Urinary bladder (tissue), 4 donors: ENCODE results near the gene LRRN2. TPM values are rescaled to one million over a fixed set of nuclear protein-coding genes. Genes with fewer than 3 reads are reported as not detected.
"Not testable (repeated sequence)": the region's sequence is repeated elsewhere in the genome, so short reads cannot be mapped to it uniquely, and the experiment has no call there.

Experiments
- DNase-seq: peaks from one replicate; pipeline ENCODE4 v3.0.0-alpha.2; 2015; ENCODE audit errors: extremely low spot score
- H3K27ac ChIP-seq: one replicate; pipeline ENCODE4 v1.5.1; 2013; ENCODE audit warnings: low read depth, mild to moderate bottlenecking, moderate library complexity
- H3K36me3 ChIP-seq: one replicate; pipeline ENCODE4 v1.6.1; 2013; ENCODE audit warnings: mild to moderate bottlenecking, moderate library complexity; ENCODE audit not compliant: insufficient read depth
- H3K4me1 ChIP-seq: one replicate; pipeline ENCODE4 v1.6.1; 2013; ENCODE audit warnings: mild to moderate bottlenecking, moderate library complexity; ENCODE audit not compliant: insufficient read depth
- H3K4me3 ChIP-seq: one replicate; pipeline ENCODE4 v1.5.1; 2013; ENCODE audit warnings: low read depth, low read length
- WGBS: extraction: QIAGEN DNeasy Blood & Tissue Kit; methylation state at CpG from one replicate; pipeline ENCODE4 v1.1.7; 2013; 5-methylcytosine and 5-hydroxymethylcytosine counted together
- polyA plus RNA-seq: library from polyadenylated mRNA; stranded (reverse); fragments of 200-250 nt; gene quantifications from one replicate; pipeline ENCODE4 v1.2.3, GENCODE V29; 2013
- total RNA-seq: library from RNA; depleted of rRNA; stranded (reverse); fragments of >200 nt; gene quantifications from one replicate; pipeline ENCODE4 v1.2.3, GENCODE V29; 2014
- donor health status: healthy with polysubstance abuse.
- donor health status: healthy.

The LRRN2 gene
- total RNA-seq (0.90 TPM), polyA plus RNA-seq (1.8 TPM)

GRCh38 chr1:204685236-204686006 is at the start of gene LRRN2:
Gene LRRN2, minus strand, starts transcription at chr1:204685738. Its CDS starts 65,746 bp downstream, at chr1:204619992.
- 2% methylated on average over 84 of the region's 84 CpGs for WGBS
- peak within 1 kb of the TSS; percentile 29 for H3K4me3 ChIP-seq
- no peaks in the 10 kb centered on the region for H3K36me3 ChIP-seq
- DNase-seq = no peak
- H3K4me1 ChIP-seq = no peaks in the 10 kb centered on the region
- no peak within 1 kb of the TSS for H3K27ac ChIP-seq

- H3K4me1 ChIP-seq = no peaks in the 10 kb centered on the region
- DNase-seq = no peak
- no peaks in the 10 kb centered on the region for H3K36me3 ChIP-seq
- no peak overlapping the region for H3K27ac ChIP-seq
- no peak overlapping the region for H3K4me3 ChIP-seq
These were observed 49.5 kb upstream of the LRRN2 start for GRCh38 chr1:204735042-204735441.

GRCh38 chr1:204733869-204734596 is 48.5 kb upstream of the LRRN2 start:
- DNase-seq = no peak
- no peak overlapping the region for H3K27ac ChIP-seq
- H3K4me3 ChIP-seq = no peak overlapping the region
- no peaks in the 10 kb centered on the region for H3K4me1 ChIP-seq
- 78% methylated on average over 12 of the region's 12 CpGs for WGBS
- H3K36me3 ChIP-seq = no peaks in the 10 kb centered on the region

GRCh38 chr1:204733289-204733688 is 47.8 kb upstream of the LRRN2 start:
- no peak for DNase-seq
- Histone ChIP-seq H3K4me1 (no peaks in the 10 kb centered on the region), H3K4me3 (no peak overlapping the region), H3K36me3 (no peaks in the 10 kb centered on the region), H3K27ac (no peak overlapping the region)
- 64% methylated on average over 4 of the region's 4 CpGs for WGBS

GRCh38 chr1:204731985-204732575 is 46.5 kb upstream of the LRRN2 start:
- no peaks in the 10 kb centered on the region for H3K36me3 ChIP-seq
- WGBS = 82% methylated on average over 5 of the region's 5 CpGs
- H3K27ac ChIP-seq = no peak overlapping the region
- H3K4me1 ChIP-seq = no peaks in the 10 kb centered on the region
- H3K4me3 ChIP-seq = no peak overlapping the region
- no peak for DNase-seq

GRCh38 chr1:204731509-204731908 is 46.0 kb upstream of the LRRN2 start:
- Histone ChIP-seq H3K4me1 (no peaks in the 10 kb centered on the region), H3K4me3 (no peak overlapping the region), H3K27ac (no peak overlapping the region), H3K36me3 (no peaks in the 10 kb centered on the region)
- no peak for DNase-seq
- WGBS = 48% methylated on average over 6 of the region's 6 CpGs

GRCh38 chr1:204730826-204731459 is 45.4 kb upstream of the LRRN2 start:
- Histone ChIP-seq H3K4me3 (no peak overlapping the region), H3K27ac (no peak overlapping the region), H3K4me1 (no peaks in the 10 kb centered on the region), H3K36me3 (no peaks in the 10 kb centered on the region)
- no peak for DNase-seq
- 52% methylated on average over 9 of the region's 9 CpGs for WGBS

GRCh38 chr1:204729516-204729915 is 44.0 kb upstream of the LRRN2 start:
- no peak for DNase-seq
- H3K36me3 ChIP-seq = no peaks in the 10 kb centered on the region
- WGBS = 88% methylated on average over 7 of the region's 7 CpGs
- H3K27ac ChIP-seq = no peak overlapping the region
- H3K4me1 ChIP-seq = no peaks in the 10 kb centered on the region
- no peak overlapping the region for H3K4me3 ChIP-seq

- 84% methylated on average over 3 of the region's 3 CpGs for WGBS
- H3K27ac ChIP-seq = no peak overlapping the region
- H3K36me3 ChIP-seq = no peaks in the 10 kb centered on the region
- H3K4me1 ChIP-seq = no peaks in the 10 kb centered on the region
- DNase-seq = no peak
- H3K4me3 ChIP-seq = no peak overlapping the region
These were observed 42.9 kb upstream of the LRRN2 start for GRCh38 chr1:204728456-204728855.

GRCh38 chr1:204728045-204728444 is 42.5 kb upstream of the LRRN2 start:
- no peak overlapping the region for H3K27ac ChIP-seq
- DNase-seq = no peak
- H3K36me3 ChIP-seq = no peaks in the 10 kb centered on the region
- H3K4me1 ChIP-seq = no peaks in the 10 kb centered on the region
- WGBS = 61% methylated on average over 3 of the region's 3 CpGs
- H3K4me3 ChIP-seq = no peak overlapping the region

GRCh38 chr1:204727438-204727837 is 41.9 kb upstream of the LRRN2 start:
- WGBS = 90% methylated on average over 6 of the region's 6 CpGs
- not testable (repeated sequence) for H3K27ac ChIP-seq, DNase-seq, H3K4me1 ChIP-seq, H3K4me3 ChIP-seq, H3K36me3 ChIP-seq

- no peak for DNase-seq
- Histone ChIP-seq H3K27ac (no peak overlapping the region), H3K4me1 (no peaks in the 10 kb centered on the region), H3K36me3 (no peaks in the 10 kb centered on the region), H3K4me3 (no peak overlapping the region)
- WGBS = 21% methylated on average over 1 of the region's 1 CpG
These were observed 40.9 kb upstream of the LRRN2 start for GRCh38 chr1:204726478-204726877.

- no peak for DNase-seq
- Histone ChIP-seq H3K4me3 (no peak overlapping the region), H3K4me1 (no peaks in the 10 kb centered on the region), H3K27ac (no peak overlapping the region), H3K36me3 (no peaks in the 10 kb centered on the region)
- WGBS = 83% methylated on average over 9 of the region's 9 CpGs
These were observed 40.4 kb upstream of the LRRN2 start for GRCh38 chr1:204725821-204726448.
